AG08395 (cell line): Measurements from ENCODE around the gene S1PR2.
"Not testable (repeated sequence)": the region's sequence is repeated elsewhere in the genome, so short reads cannot be mapped to it uniquely, and the experiment has no call there.

ENCODE experiments used
- DNase-seq: peaks from one replicate; pipeline ENCODE4 v3.0.0; 2012; ENCODE audit warnings: mixed read lengths, low spot score

Gene S1PR2

DNA sequence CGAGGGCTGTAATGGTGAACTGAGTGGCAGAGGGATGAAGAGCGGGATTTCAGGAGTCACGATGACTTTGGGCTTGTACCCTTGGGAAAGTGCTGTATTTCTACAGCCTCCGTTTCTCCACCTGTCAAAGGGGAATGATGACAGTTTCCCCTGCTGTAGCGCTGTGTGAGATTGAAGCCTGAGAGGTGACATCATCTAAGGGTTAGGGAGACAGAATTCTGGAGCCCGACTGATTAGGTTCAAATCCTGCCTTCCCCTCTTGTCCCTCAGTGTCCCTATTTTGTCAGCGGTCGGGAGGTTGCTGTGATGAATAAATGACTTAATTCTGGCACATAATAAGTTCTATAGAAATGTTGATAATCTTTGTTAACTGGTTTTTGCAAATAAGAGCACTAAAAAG is 21.6 kb upstream of the S1PR2 start:
- DNase-seq = no peak

DNA sequence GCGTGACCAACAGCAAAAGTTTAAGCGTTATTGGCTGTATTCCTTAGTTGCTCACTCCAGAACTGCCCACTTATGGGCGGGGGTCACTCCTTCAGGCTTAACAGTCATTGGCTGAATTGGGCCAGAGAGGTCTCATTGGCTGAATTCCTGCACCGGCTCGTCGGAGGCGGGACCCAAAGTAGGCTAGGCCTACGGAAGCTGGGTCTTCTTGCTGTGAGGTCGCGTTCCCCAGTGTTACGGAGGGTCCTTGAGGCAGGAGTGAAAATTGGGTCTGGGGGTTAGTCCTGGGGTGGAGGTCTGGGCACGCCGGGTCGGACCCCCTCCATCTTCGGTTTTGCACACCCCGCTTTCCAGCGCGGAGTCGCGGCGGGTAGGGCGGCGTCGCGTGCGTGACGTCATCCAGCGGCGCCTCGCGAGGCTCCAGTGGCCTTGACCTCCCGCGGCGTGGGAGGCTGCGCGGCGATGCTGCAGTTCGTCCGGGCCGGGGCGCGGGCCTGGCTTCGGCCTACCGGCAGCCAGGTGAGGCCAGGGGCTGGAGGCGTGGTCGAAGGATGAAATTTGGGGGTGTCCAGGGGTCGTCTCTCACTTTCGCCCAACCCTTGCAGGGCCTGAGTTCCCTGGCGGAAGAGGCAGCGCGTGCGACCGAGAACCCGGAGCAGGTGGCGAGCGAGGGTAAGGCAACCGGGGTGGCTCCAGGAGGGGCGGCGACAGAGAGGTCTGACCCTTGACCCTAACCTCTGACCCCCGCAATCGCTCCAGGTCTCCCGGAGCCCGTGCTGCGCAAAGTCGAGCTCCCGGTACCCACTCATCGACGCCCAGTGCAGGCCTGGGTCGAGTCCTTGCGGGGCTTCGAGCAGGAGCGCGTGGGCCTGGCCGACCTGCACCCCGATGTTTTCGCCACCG is 20.9 kb upstream of the S1PR2 start, which contains the start of gene MRPL4:
Gene MRPL4 (plus strand): TSS at position 423 of the 903 bp plus-strand sequence. CDS start 40 bp downstream, at position 463.
- peak; percentile 98 for DNase-seq

DNA sequence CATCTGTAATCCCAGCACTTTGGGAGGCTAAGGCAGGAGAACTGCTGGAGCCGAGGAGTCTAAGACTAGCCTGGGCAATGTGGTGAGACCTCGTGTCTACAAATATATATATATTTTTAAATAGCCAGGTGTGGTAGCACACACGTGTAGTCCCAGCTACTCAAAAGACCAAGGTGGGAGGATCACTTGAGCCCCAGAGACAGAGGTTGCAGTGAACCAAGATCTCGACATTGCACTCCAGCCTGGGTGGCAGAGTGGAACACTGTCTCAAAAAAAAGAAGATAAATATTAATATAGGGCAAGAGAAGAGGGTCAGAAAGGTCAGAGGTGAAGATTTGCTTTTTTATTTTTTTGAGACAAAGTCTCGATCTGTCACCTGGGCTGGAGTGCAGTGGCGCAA is 15.4 kb upstream of the S1PR2 start:
- DNase-seq = no peak

DNA sequence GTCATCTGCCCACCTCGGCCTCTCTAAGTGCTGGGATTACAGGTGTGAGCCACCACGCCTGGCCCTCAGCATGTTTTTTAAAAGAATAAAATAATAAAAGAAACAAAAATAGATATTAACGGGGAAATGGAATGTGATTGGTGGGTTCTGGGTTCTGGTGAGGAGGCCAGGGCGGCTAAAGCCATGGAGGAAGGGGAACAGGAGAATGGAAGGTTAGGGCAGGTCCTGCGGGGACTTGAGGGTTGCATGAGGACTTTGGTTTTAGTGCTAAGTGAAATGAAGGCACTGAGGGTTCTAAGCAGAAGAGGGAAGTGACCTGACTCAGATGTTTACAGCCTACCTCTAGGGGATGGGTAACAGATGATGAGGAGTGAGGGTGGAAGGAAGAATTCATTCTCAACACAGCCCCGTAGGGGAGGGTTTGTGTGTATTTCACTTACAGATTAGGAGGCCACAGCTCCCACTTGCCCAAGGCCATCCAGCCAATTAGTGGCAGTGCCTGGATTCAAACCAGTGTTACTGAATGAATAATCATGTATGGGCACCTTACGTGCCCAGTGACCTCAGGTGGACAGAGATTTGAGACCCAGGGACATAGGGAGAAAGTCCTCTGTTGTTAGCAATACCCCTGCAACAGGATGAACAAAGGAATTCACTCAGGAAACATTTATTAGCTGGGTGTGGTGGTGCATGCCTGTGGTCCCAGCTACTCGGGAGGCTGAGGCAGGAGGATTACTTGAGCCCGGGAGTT is 14.2 kb upstream of the S1PR2 start:
- DNase-seq = no peak

DNA sequence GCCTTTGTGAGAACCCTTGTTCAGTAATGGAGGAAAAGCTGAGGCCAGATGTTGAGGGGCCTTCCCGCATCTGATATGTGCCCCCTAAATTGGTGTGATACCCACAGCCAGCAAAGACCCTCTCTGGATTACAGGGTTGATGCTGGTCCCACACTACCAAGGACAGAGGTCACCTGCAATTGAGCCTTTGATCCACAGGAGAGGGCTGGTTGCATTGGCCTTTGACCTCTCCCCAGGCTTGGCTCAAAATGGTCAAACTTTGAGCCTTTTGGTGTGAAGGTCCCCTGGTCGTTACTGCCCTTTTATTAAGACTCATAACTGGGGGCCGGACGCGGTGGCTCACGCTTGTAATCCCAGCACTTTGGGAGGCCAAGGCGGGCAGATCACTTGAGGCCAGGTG is 12.5 kb upstream of the S1PR2 start:
- no peak for DNase-seq

DNA sequence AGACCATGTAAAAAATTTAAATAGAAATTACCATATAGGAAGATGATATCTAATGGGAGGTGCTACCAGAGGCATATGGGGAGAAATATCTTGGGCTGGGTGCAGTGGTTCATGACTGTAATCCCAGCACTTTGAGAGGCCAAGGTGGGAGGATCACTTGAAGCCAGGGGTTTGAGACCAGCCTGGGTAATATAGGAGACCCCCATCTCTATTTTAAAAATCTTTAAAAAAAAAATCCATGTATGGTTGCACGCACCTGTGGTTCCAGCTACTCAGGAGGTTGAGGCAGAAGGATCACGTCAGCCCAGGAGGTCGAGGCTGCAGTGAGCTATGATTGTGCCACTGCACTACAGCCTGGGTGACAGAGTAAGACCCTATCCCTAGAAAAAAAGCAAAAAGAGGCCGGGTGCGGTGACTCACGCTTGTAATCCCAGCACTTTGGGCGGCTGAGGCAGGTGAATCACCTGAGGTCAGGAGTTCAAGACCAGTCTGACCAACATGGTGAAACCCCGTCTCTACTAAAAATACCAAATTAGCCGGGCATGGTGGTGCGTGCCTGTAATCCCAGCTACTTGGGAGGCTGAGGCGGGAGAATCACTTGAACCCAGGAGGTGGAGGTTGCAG is 10.8 kb upstream of the S1PR2 start:
- not testable (repeated sequence) for DNase-seq

DNA sequence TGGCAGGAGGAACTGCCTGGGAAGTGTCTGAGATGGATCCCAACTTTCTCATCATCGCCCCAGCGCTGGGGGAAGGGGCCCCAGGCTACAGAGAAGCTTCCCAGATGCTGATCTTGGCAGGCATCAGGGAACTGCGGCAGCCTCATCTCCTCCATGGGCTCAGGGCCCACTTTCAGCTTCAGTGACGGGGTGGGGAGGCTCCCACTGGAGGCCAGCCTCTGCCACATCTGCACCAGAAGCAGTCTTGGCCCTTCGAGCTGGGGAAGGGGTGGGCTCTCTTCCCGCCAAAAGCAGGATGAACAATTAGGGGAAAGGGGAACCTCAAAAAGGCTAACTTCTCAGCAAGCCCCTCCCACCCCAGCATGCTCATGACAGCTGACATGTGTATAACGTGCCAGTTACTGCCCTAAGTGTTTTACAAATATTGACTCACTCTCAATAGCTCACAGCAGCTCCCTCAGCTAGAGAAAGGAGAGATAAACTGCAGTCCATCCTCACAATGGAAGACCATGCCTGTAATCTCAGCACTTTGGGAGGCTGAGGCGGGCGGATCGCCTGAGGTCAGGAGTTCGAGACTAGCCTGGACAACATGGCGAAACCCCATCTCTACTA is 7.1 kb upstream of the S1PR2 start:
- DNase-seq = peak; percentile 69

DNA sequence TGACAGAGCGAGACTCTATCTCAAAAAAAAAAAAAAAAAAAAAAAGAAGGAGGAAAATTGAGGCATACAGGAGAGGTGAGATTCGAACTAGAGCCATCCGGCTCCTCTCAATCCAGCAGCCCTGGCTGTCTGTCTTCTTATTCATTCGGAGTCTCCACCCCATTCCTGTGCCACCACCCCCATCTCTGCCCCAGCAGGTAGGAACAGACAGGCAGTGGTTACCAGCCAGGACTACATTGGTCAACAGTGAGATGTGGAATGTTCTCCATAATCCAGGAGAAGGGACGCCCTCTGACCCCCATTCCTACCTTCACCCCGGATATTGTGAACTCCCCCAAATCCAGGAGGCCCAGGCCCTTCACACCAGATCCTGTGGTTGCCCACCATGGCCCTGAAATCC is 6.6 kb upstream of the S1PR2 start:
- no peak for DNase-seq

DNA sequence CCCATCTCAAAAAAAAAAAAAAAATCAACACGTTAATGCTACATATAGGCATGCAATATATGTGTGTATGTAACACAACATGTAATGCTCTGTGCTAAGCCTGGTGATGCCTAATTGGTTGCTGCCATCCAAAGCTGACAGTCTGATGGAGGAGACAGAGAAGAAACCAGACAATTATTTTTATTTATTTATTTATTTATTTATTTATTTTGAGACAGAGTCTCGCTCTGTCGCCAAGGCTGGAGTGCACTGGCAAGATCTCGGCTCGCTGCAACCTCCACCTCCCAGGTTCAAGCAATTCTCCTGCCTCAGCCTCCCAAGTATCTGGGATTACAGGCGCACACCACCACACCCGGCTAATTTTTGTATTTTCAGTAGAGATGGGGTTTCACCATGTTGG is 4.3 kb upstream of the S1PR2 start:
- DNase-seq = not testable (repeated sequence)

DNA sequence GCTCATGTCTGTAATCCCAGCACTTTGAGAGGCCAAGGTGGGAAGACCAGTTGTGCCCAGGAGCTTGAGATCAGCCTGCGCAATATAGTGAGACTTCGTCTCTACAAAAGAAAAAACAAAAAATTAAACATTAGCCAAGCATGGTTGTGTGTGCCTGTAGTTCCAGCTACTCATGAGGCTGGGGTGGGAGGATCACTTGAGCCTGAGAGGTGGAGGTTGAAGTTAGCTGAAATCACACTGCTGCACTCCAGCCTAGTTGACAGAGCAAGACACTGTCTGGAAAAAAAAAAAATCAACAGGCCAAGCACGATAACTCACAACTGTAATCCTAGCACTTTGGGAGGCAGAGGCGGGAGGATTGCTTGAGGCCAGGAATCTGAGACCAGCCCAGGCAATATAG is 3.9 kb upstream of the S1PR2 start:
- no peak for DNase-seq

DNA sequence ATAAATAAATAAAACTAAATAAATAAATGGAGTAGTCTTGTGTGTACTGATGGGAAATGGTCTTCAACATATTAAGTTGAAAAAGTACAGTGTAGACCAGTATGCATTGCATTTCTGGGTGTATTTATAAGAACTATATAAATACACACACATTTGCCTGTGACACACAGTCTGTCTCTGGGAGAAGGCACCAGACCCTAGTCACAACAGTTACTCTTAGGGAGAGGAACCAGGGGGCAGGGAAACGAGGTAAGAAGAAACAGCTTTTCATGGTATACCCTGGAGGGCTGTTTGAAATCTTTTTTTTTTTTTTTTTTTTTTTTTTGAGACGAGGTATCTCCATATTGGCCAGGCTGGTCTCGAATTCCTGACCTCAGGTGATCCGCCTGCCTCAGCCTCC is 2.8 kb upstream of the S1PR2 start:
- DNase-seq = no peak

DNA sequence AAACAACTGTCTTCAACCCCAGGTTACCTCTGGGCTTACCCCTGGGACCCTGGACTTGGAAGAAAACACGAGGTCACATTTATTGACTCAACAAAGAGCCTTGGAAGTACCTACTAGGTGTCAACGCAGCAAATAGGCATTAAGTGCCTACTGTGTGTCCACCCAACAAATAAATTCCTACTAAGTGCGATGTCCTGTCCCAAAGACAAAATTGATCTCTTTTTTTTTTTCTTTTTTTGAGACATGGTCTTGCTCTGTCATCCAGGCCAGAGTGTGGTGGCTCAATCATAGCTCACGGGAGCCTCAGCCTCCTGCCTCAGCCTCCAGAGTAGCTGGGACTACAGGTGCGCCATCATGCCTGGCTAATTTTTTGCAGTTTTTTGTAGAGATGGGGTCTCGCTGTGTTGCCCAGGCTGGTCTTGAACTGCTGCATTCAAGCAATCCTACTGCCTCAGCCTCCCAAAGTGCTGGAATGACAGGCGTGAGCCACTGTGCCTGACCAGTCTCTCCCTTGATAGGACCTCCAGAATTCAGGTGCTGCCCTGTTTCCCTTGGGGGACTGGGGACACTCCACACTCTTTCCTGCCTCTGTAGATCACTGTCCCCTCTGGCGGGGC is 589 bp upstream of the S1PR2 start:
- no peak for DNase-seq

DNA sequence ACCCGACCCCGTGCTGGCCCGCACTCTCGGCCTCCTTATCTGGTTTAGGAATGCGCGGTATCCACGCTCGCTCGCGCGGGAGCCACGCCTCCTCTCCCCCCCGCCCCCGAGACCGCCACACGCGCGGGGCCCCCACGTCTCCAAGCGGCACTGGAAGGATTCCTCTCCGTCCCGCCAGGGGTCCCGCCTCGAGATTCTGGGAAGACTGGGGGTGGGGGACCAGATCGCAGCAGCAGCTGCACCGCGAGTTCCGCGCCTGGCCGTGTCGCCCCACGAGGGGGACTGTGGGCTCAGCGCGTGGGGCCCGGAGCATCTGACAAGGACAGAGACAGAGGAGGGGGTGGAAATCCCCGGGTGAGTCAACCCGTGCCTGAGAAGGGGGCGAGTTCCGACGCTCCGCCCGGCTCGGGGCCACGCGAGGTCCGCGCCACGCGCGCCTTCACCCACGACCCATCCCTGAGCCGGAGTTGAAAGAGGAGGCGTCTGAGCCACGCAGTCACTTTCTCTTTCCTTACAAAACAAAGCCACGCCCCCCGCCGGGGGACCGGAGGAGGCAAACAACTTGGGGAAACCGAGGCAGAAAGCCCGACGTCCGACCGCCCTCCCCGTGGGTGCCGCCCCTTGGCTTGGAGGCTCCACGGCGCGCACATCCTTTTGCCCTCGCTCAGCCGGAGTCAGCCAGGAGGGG is 814 bp downstream of the S1PR2 start:
- peak; percentile 48 for DNase-seq

DNA sequence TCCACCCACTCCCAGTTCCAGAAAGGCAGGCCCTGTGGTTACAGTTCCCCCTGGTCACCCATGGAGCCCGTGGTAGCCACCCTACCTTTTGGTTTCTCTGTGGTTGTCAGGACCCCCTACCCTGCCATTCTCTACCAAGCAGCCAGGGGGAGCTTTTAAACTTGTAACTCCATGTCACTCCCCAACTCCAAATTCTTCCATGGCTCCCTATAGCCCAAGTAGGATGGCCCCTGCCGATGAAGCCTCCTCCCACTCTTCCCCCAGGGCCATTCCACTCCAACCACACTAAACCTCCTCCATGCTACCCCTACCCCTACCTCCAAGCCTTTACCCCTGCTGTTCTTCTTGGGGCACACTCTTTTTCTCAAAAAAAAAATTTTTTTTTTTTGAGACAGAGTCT is 2.2 kb downstream of the S1PR2 start:
- DNase-seq = peak; percentile 41

DNA sequence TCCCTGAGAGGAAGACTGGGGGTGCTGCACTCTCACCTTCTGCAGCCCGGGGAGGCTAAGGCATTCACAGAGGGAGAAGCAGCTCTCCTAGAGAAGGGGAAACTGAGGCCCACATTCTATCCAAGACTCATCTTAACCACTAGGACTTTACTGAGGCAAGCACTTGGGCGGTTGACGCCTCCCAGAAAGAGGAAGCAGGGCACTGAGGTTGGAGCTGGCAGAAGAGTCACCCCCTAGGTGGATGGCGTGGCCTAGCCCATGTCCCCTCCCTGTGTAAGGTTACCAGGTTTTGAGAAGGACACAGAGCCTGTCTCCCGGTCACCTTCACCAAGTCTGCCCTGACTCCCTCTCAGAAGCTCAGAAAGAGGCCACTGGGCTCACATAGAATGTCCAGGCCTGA is 2.7 kb downstream of the S1PR2 start:
- DNase-seq = no peak

DNA sequence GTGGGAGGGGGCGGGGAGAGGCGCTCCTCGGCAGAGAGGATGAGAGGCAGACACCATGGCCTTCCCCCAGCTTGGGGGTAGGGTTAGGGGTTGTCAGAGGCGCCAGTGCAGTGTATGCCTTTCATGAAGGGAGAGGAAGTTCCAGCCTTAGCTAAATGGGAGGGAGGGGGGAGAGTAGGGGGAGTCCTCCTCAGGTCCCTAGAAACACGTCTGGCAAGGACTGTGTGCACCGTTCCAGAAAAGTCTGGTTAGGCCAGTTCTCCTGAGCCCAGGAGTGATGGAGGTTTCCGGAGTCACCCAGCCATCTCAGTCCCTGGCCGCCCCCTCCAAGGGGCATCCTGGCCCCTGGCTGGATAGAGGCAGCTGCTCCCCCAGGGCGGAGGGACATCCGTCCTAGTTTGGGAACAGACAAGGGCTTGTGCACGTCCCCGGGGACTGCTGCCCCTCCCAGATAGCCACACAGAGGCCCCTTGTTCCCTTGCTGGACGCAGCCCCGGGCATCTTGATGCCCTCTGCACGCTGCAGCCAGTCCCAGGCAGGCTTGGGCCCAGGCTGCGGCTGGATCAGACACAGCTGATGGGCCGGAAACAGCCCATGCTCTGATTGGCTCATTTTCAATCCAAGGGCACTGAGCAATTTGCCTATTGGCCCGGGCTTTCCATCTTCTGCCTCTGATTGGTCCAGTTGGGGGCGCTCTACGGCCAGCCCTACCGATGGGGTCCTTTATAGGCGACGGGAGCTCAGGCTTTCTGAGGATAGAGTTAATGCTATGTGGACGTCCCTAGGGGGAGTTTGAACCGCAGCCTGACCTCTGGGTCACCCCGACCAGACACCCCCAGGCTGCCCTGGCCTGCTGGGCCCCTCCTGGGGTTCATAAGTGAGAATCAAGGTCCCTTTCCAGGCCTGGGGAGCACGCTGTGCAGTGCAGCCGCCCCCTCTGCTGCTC is 3.8 kb downstream of the S1PR2 start:
- peak; percentile 53 for DNase-seq

DNA sequence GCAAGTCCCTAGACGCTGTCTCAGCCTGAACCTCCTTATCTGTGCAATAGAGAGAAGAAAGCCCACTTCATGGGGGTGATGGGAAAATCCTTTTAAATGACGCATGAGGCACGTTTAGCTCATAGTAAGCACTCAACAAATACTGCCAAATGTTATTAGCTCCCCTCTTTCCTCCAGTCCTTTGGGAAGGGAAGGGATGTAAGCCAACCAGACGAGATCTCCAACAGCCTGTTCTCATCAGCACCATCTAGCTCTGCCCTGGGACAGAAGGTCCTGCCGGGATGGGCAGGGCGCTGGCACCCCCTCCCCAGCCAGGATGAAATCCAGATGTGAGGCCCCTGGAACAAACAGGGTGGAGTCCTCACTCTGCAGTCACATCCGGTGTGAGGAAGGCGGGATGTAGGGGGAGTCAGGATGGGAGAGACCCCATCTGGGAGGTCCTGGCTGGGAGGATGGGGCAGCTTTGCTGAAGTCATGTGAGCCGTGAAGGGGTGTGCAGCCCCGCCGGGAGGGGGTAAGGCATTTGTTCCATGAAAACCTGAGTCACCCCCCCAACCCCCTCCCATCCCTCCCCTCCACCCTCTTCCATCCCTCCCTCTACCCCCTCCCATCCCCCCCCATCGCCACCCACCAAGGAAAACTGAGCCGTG is 4.6 kb downstream of the S1PR2 start:
- peak; percentile 61 for DNase-seq

DNA sequence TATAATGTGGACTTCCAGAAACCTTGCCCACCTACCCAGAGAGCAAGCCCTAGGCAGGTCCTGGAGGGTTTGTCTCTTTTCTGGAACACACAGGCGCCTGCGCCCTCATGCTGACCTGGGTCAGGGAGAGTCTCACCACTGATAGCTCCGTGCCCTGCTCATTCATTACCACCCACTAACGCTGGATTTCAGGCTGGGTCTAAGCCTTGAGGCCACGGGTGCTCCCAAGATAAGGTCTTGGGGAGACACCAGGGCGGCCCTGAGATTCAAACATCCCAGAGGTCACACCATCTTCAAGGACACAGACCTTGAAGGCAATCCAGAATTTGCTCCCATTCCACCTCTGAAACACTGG is 5.1 kb downstream of the S1PR2 start:
- no peak for DNase-seq

DNA sequence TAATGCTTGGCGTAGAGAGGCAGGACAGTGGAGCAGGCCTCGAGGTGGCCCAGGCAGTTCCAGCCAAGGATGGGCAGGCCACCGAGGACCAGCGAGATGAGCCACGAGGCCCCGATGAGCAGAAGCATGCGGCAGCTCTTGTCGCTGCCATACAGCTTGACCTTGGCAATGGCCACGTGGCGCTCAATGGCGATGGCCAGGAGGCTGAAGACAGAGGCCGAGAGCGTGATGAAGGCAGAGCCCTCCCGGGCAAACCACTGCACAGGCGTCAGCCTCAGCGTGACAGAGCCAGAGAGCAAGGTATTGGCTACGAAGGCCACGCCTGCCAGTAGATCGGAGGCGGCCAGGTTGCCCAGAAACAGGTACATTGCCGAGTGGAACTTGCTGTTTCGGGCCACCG is 6.8 kb downstream of the S1PR2 start:
- DNase-seq = no peak
